ENCODE data around the gene ZNHIT2. TPM values are rescaled to one million over a fixed set of nuclear protein-coding genes. Genes with fewer than 3 reads are reported as not detected.

Gene ZNHIT2
- total RNA-seq, 1 donor from 2014 or later = 6.1 TPM

GRCh38 chr11:65141896-65142494 lies 24.5 kb upstream of the ZNHIT2 start:
- Histone ChIP-seq H3K9me3 (replicated peaks) (peaks cover 2% of the 10 kb centered on the region), H3K4me3 (no peak overlapping the region), H3K27me3 (ENCODE audit: low read depth) (no peaks in the 10 kb centered on the region), H3K36me3 (no peaks in the 10 kb centered on the region), H3K4me1 (no peaks in the 10 kb centered on the region), H3K27ac (replicated peaks) (no peak overlapping the region)
- intact Hi-C loops (cut with micrococcal nuclease) = no loop called here
- TF ChIP-seq, protein P1, sequence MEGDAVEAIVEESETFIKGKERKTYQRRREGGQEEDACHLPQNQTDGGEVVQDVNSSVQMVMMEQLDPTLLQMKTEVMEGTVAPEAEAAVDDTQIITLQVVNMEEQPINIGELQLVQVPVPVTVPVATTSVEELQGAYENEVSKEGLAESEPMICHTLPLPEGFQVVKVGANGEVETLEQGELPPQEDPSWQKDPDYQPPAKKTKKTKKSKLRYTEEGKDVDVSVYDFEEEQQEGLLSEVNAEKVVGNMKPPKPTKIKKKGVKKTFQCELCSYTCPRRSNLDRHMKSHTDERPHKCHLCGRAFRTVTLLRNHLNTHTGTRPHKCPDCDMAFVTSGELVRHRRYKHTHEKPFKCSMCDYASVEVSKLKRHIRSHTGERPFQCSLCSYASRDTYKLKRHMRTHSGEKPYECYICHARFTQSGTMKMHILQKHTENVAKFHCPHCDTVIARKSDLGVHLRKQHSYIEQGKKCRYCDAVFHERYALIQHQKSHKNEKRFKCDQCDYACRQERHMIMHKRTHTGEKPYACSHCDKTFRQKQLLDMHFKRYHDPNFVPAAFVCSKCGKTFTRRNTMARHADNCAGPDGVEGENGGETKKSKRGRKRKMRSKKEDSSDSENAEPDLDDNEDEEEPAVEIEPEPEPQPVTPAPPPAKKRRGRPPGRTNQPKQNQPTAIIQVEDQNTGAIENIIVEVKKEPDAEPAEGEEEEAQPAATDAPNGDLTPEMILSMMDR (IDR thresholded peaks at IDR 0.05; ENCODE audit: borderline replicate concordance) = no peak
- no peak for DNase-seq

DNA sequence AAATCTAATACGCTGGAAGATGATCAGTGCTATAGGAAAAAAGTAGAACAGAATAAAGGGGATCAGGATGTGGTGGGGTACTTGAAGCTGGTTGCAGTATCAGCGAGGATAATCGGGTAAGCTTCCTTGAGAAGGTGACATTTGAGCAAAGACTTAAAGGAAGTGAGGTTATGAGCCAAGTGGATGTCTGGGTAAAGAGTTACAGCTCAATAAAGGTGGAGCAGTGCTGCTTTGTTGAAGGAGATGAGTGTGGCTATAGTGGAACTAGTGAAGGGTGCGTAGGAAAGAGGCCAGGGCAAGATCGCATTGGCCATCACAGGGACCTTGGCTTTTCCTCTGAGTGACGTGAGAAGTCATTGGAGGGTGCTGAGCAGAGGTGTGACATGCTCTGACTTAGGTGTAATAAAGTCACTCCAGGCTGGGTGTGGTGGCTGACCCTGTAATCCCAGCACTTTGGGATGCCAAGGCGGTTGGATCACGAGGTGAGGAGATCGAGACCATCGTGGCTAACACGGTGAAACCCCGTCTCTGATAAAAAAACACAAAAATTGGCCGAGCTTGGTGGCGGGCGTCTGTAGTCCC lies 19.1 kb upstream of the ZNHIT2 start:
- H3K27ac ChIP-seq (replicated peaks) = no peak overlapping the region
- intact Hi-C loops (cut with micrococcal nuclease) = no loop called here
- no peaks in the 10 kb centered on the region for H3K9me3 ChIP-seq (replicated peaks)
- TF ChIP-seq, protein P1 (IDR thresholded peaks at IDR 0.05; ENCODE audit: borderline replicate concordance) = no peak
- H3K27me3 ChIP-seq (ENCODE audit: low read depth) = no peaks in the 10 kb centered on the region
- H3K4me3 ChIP-seq = no peak overlapping the region
- H3K4me1 ChIP-seq = peaks cover 35% of the 10 kb centered on the region
- H3K36me3 ChIP-seq = peaks cover 15% of the 10 kb centered on the region
- DNase-seq = no peak

GRCh38 chr11:65135633-65136145 lies 18.2 kb upstream of the ZNHIT2 start:
- intact Hi-C loops (cut with micrococcal nuclease) = no loop called here
- H3K27ac ChIP-seq (replicated peaks) = peak overlapping the region; percentile 100
- TF ChIP-seq, protein P1 (IDR thresholded peaks at IDR 0.05; ENCODE audit: borderline replicate concordance) = no peak

GRCh38 chr11:65134952-65135632 lies 17.6 kb upstream of the ZNHIT2 start:
- H3K36me3 ChIP-seq = peaks cover 30% of the 10 kb centered on the region
- intact Hi-C loops (cut with micrococcal nuclease) = no loop called here
- TF ChIP-seq, protein P1 (IDR thresholded peaks at IDR 0.05; ENCODE audit: borderline replicate concordance) = no peak
- H3K27me3 ChIP-seq (ENCODE audit: low read depth) = no peaks in the 10 kb centered on the region
- H3K4me3 ChIP-seq = peak overlapping the region; percentile 99
- H3K4me1 ChIP-seq = peaks cover 35% of the 10 kb centered on the region
- peak; percentile 89 for DNase-seq
- H3K27ac ChIP-seq (replicated peaks) = peak overlapping the region; percentile 100
- H3K9me3 ChIP-seq (replicated peaks) = no peaks in the 10 kb centered on the region

More at GRCh38 chr11:65135633-65136145, 18.2 kb upstream of the ZNHIT2 start:
- H3K27me3 ChIP-seq (ENCODE audit: low read depth) = no peaks in the 10 kb centered on the region
- no peak for DNase-seq
- H3K4me3 ChIP-seq = peak overlapping the region; percentile 99
- peaks cover 35% of the 10 kb centered on the region for H3K4me1 ChIP-seq
- peaks cover 24% of the 10 kb centered on the region for H3K36me3 ChIP-seq
- no peaks in the 10 kb centered on the region for H3K9me3 ChIP-seq (replicated peaks)

- intact Hi-C loops (cut with micrococcal nuclease) = no loop called here
Observed at GRCh38 chr11:65134240-65134951, 16.9 kb upstream of the ZNHIT2 start, which contains the start of gene SYVN1. TSS of gene SYVN1 (minus strand) at chr11:65134519. CDS start at chr11:65133601, 918 bp downstream.

More at GRCh38 chr11:65134240-65134951, 16.9 kb upstream of the ZNHIT2 start, which contains the start of gene SYVN1:
- H3K36me3 ChIP-seq = peaks cover 37% of the 10 kb centered on the region
- no peaks in the 10 kb centered on the region for H3K27me3 ChIP-seq (ENCODE audit: low read depth)
- no peaks in the 10 kb centered on the region for H3K9me3 ChIP-seq (replicated peaks)
- peak within 1 kb of the TSS; percentile 100 for H3K27ac ChIP-seq (replicated peaks)
- peaks cover 35% of the 10 kb centered on the region for H3K4me1 ChIP-seq
- H3K4me3 ChIP-seq = peak within 1 kb of the TSS; percentile 99
- TF ChIP-seq, protein P1 (IDR thresholded peaks at IDR 0.05; ENCODE audit: borderline replicate concordance) = no peak
- peak; percentile 90 for DNase-seq

Measured in left ventricle myocardium inferior (tissue), 1 donor.